ENCODE data around the gene SORCS2. TPM values are rescaled to one million over a fixed set of nuclear protein-coding genes. Genes with fewer than 3 reads are reported as not detected.

The SORCS2 gene
- total RNA-seq, 1 donor from 2014 or later, result 7.1 TPM

- no peak for TF ChIP-seq CTCF (IDR thresholded peaks at IDR 0.05; ENCODE audit: unreplicated experiment)
Observed at GRCh38 chr4:7330031-7330596, 137.8 kb downstream of the SORCS2 start.

GRCh38 chr4:7330811-7331681 lies 138.7 kb downstream of the SORCS2 start:
- no peak overlapping the region for H3K4me3 Mint-ChIP-seq
- no peaks in the 10 kb centered on the region for H3K9me3 Mint-ChIP-seq
- peaks cover 10% of the 10 kb centered on the region for H3K27me3 Mint-ChIP-seq (ENCODE audit: low read depth)
- no peak for TF ChIP-seq CTCF (IDR thresholded peaks at IDR 0.05; ENCODE audit: unreplicated experiment)
- H3K27ac Mint-ChIP-seq, result no peak overlapping the region
- peaks cover 20% of the 10 kb centered on the region for H3K4me1 Mint-ChIP-seq
- no peak for DNase-seq (ENCODE audit: low spot score in 2 of 2, unreplicated experiment in 2 of 2)
- no peaks in the 10 kb centered on the region for H3K36me3 Mint-ChIP-seq

More at GRCh38 chr4:7330031-7330596, 137.8 kb downstream of the SORCS2 start:
- H3K4me1 Mint-ChIP-seq, result peaks cover 17% of the 10 kb centered on the region
- no peak for DNase-seq (ENCODE audit: low spot score in 2 of 2, unreplicated experiment in 2 of 2)
- no peaks in the 10 kb centered on the region for H3K36me3 Mint-ChIP-seq
- no peak overlapping the region for H3K27ac Mint-ChIP-seq
- no peak overlapping the region for H3K4me3 Mint-ChIP-seq
- H3K27me3 Mint-ChIP-seq (ENCODE audit: low read depth), result peaks cover 8% of the 10 kb centered on the region
- H3K9me3 Mint-ChIP-seq, result no peaks in the 10 kb centered on the region

GRCh38 chr4:7331682-7332000 lies 139.3 kb downstream of the SORCS2 start:
- no peak for TF ChIP-seq CTCF (IDR thresholded peaks at IDR 0.05; ENCODE audit: unreplicated experiment)
- peaks cover 10% of the 10 kb centered on the region for H3K27me3 Mint-ChIP-seq (ENCODE audit: low read depth)
- H3K4me1 Mint-ChIP-seq, result peaks cover 20% of the 10 kb centered on the region
- H3K9me3 Mint-ChIP-seq, result no peaks in the 10 kb centered on the region
- no peak for DNase-seq (ENCODE audit: low spot score in 2 of 2, unreplicated experiment in 2 of 2)
- H3K4me3 Mint-ChIP-seq, result no peak overlapping the region
- H3K36me3 Mint-ChIP-seq, result no peaks in the 10 kb centered on the region
- H3K27ac Mint-ChIP-seq, result no peak overlapping the region

GRCh38 chr4:7332216-7333023 lies 140.1 kb downstream of the SORCS2 start:
- TF ChIP-seq CTCF (IDR thresholded peaks at IDR 0.05; ENCODE audit: unreplicated experiment), result no peak
- DNase-seq (ENCODE audit: low spot score in 2 of 2, unreplicated experiment in 2 of 2), result no peak
- Mint-ChIP-seq H3K9me3 (no peaks in the 10 kb centered on the region), H3K27me3 (ENCODE audit: low read depth) (peaks cover 14% of the 10 kb centered on the region), H3K27ac (no peak overlapping the region), H3K4me3 (no peak overlapping the region), H3K36me3 (no peaks in the 10 kb centered on the region), H3K4me1 (peaks cover 20% of the 10 kb centered on the region)

- no peaks in the 10 kb centered on the region for H3K36me3 Mint-ChIP-seq
- no peak overlapping the region for H3K27ac Mint-ChIP-seq
- DNase-seq (ENCODE audit: low spot score in 2 of 2, unreplicated experiment in 2 of 2), result no peak
- H3K4me1 Mint-ChIP-seq, result peaks cover 20% of the 10 kb centered on the region
- no peaks in the 10 kb centered on the region for H3K9me3 Mint-ChIP-seq
- no peak overlapping the region for H3K4me3 Mint-ChIP-seq
- H3K27me3 Mint-ChIP-seq (ENCODE audit: low read depth), result peaks cover 14% of the 10 kb centered on the region
- TF ChIP-seq CTCF (IDR thresholded peaks at IDR 0.05; ENCODE audit: unreplicated experiment), result no peak
Observed at GRCh38 chr4:7333024-7333780, 140.9 kb downstream of the SORCS2 start.

Data from mesothelial cell of epicardium (in vitro differentiated cells).